PC-3 (cell line): ENCODE measurements around the gene PID1.

Experiments used
- EZH2 ChIP-seq: fragments of 300-600 bp; sonication (generic); IDR thresholded peaks from one replicate; pipeline ENCODE4 v1.6.1; 2017; ENCODE audit warnings: antibody characterized with exemption, mild to moderate bottlenecking, low read length; ENCODE audit not compliant: unreplicated experiment
- TF ChIP-seq, protein P1 (sequence below): fragments of 300-600 bp; sonication (generic); conservative IDR thresholded peaks from 2 replicates; pipeline ENCODE4 v1.5.1; 2017; ENCODE audit warnings: antibody characterized with exemption, low read depth, mild to moderate bottlenecking, low read length

DNA sequence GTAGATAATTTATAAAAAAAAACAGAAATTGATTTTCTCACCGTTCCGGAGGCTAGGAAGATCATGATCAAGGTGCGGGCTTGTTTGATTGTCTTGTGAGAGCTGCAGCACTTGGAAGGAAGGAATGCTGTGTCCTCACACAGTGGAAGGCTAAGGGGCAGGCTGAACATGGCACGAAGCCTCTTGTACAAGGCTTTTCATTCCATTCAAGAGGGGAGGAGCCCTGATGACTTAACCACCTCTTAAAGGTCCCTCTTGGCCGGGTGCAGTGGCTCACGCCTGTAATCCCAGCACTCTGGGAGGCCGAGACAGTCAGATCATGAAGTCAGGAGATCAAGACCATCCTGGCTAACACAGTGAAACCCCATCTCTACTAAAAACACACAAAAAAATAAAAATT is 39.2 kb downstream of the PID1 start:
- TF ChIP-seq, protein P1, sequence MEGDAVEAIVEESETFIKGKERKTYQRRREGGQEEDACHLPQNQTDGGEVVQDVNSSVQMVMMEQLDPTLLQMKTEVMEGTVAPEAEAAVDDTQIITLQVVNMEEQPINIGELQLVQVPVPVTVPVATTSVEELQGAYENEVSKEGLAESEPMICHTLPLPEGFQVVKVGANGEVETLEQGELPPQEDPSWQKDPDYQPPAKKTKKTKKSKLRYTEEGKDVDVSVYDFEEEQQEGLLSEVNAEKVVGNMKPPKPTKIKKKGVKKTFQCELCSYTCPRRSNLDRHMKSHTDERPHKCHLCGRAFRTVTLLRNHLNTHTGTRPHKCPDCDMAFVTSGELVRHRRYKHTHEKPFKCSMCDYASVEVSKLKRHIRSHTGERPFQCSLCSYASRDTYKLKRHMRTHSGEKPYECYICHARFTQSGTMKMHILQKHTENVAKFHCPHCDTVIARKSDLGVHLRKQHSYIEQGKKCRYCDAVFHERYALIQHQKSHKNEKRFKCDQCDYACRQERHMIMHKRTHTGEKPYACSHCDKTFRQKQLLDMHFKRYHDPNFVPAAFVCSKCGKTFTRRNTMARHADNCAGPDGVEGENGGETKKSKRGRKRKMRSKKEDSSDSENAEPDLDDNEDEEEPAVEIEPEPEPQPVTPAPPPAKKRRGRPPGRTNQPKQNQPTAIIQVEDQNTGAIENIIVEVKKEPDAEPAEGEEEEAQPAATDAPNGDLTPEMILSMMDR: no peak
- no peak for TF ChIP-seq EZH2
